SJSA1 (cell line): ENCODE data around the gene IFIT2. TPM values are rescaled to one million over a fixed set of nuclear protein-coding genes. Genes with fewer than 3 reads are reported as not detected.
"Not testable (repeated sequence)": the region's sequence is repeated elsewhere in the genome, so short reads cannot be mapped to it uniquely, and the experiment has no call there.

ENCODE experiments used
- DNase-seq, 2 experiments: peaks; one replicate each; pipeline ENCODE4 v3.0.0-alpha.2; 2015 to 2020; ENCODE audit warnings: low spot score in 2 of 2, low read depth in 1 of 2
- H3K27ac ChIP-seq: fragments of 250-450 bp; sonication (Bioruptor Pico); 2 replicates; pipeline ENCODE4 v1.5.1; 2020; ENCODE audit warnings: mild to moderate bottlenecking, moderate library complexity
- H3K27me3 ChIP-seq: fragments of 250-450 bp; sonication (Bioruptor Pico); replicated peaks from 2 replicates; pipeline ENCODE4 v1.5.1; 2020; ENCODE audit warnings: mild to moderate bottlenecking, moderate library complexity
- H3K36me3 ChIP-seq: fragments of 250-450 bp; sonication (Bioruptor Pico); 2 replicates; pipeline ENCODE4 v1.5.1; 2020; ENCODE audit warnings: mild to moderate bottlenecking
- H3K4me1 ChIP-seq: fragments of 250-450 bp; sonication (Bioruptor Pico); replicated peaks from 2 replicates; pipeline ENCODE4 v1.6.1; 2021; ENCODE audit warnings: mild to moderate bottlenecking
- H3K4me3 ChIP-seq: fragments of 250-450 bp; sonication (Bioruptor Pico); 2 replicates; pipeline ENCODE4 v1.5.1; 2020; ENCODE audit warnings: mild to moderate bottlenecking
- H3K9me3 ChIP-seq: fragments of 250-450 bp; sonication (Bioruptor Pico); replicated peaks from 2 replicates; pipeline ENCODE4 v1.5.1; 2020; ENCODE audit warnings: mild to moderate bottlenecking
- total RNA-seq: library from RNA; depleted of rRNA; stranded (reverse); fragments of >200 nt; shearing (Covaris generic); gene quantifications from 2 replicates; pipeline ENCODE4 v1.2.3, GENCODE V29; 2014

IFIT2 gene
- total RNA-seq, 1 experiment from 2014 or later, result 2.2 TPM

DNA sequence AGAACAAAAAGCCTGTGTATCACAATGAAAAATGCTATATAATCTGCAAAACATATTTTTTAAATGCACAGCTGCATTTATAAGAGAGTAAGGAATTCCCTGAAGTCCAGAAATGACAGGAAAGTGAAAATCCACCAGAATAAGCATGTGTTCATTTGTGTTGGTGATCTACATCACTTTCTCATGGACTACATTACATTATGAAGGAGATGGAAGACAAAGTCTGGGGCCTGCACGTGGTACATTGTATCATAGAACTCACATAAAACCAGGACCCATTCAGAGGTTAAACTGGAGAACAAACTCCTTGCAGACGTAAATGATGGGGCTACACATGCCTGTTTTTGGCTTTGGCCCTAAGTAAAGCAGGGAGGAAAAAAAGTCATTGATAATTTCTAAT lies 42.3 kb downstream of the IFIT2 start:
- Histone ChIP-seq H3K27me3 (no peaks in the 10 kb centered on the region), H3K27ac (no peak overlapping the region), H3K4me1 (0 out of 2 replicates have a peak, but pooled peaks cover 8% of the 10 kb centered on the region), H3K9me3 (no peaks in the 10 kb centered on the region), H3K4me3 (no peak overlapping the region), H3K36me3 (peaks cover 8% of the 10 kb centered on the region; the same call in 1 of the 2 replicates)
- DNase-seq, result no peak

DNA sequence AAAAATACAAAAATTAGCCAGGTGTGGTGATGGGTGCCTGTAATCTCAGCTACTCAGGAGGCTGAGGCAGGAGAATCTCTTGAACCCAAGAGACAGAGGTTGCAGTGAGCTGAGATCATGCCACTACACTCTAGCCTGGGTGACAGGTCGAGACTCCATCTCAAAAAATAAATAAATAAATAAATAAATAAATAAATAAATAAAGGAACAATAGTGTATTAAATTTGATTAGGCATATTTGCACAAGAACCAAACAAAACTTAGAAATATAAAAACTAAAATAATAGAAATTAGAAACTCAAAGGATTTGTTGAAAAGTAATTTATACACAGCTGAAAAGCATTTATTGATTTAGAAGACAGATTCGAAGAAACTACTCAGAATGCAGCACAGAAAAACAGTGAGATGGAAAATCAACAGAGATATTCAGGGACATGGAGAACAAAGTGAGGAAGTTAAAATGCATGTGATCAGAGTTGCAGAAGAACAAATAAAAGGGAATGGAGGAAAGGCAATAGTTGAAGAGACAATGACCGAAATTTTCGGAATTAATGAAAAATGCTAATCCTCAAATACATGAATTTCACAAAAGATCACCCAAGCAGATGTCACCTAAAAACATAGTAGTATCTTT lies 43.6 kb downstream of the IFIT2 start:
- Histone ChIP-seq H3K4me3 (no peak overlapping the region), H3K4me1 (peaks cover 9% of the 10 kb centered on the region), H3K27ac (no peak overlapping the region), H3K9me3 (no peaks in the 10 kb centered on the region), H3K27me3 (no peaks in the 10 kb centered on the region), H3K36me3 (no peaks in the 10 kb centered on the region)
- DNase-seq, result no peak

DNA sequence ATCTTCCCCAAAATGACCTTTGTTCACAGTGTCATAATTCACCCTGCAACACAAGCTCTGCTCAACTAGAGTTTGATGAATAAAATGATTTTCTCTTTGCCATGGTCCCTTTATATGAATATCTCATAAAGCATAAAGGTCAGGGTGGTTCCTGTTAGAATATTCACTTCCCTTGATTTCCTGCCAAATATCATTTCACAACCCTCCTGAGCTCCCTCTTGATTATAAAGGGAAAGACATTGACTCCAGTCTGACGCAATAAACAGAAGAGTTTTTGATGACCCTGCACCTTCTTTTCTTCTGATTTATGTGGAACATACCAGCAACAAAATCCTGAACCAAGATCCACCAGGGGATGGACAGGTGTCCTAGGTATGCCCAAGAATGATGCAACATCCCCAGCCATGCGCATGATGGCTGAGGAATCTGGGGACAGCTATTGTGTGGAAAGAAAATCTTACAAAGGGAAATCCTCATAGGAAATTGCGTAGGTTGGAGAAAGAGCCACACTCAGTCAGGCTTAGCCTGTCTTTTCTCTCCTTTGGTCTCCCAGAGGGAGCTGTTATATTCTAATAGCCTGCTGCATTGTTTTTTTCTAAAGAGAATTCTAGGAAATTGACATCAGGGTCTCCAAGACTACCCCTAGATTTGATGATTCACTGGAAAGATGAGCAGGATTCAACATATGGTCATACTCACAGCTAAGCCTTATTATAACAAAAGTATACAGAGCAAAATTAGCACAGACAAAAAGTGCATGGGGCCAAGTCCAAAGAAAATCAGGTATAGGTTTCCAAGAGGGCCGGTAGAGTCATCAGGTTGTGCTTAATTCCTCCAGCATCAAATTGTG lies 44.8 kb downstream of the IFIT2 start:
- no peak overlapping the region for H3K27ac ChIP-seq
- H3K27me3 ChIP-seq, result no peaks in the 10 kb centered on the region
- H3K36me3 ChIP-seq, result no peaks in the 10 kb centered on the region
- H3K9me3 ChIP-seq, result no peaks in the 10 kb centered on the region
- DNase-seq, result no peak
- peaks cover 20% of the 10 kb centered on the region for H3K4me1 ChIP-seq
- H3K4me3 ChIP-seq, result no peak overlapping the region

DNA sequence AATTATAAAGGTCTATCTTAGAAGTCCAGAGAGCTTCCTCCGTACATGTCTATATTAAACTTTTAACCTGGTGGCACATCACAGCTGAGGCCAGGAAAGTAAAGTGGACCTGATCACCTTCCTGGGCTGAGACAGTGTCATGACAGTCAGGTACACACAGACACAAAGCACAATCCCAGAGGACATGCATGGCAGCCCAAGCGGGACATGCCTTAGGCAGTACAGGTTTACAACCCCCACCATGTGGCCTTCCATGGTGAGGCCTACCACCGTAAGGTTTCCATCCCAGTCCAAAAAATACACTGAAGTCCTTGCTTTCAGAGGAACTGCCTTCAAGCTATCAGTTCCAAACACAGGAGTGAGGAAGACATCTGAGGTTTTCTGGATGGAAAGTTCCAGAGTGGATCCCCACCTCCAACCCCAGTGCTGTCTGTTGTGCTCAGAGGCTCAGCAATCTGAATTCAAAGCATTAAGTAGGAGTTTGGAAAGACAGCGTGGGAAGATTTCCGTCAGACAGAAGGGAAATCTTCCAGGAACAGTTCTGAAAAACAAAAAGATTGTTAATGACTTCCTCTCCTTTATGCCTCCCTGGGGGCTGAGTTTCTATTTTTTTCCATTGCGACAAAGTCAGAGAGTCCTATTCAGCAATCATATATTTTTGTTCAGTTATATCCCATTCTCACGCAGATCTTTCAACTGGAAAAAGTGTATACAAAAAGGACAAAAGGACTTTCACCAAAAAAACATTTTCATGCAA lies 46.0 kb downstream of the IFIT2 start:
- no peak overlapping the region for H3K27ac ChIP-seq
- no peaks in the 10 kb centered on the region for H3K36me3 ChIP-seq
- H3K4me3 ChIP-seq, result no peak overlapping the region
- peaks cover 25% of the 10 kb centered on the region for H3K4me1 ChIP-seq
- DNase-seq, result no peak
- no peaks in the 10 kb centered on the region for H3K27me3 ChIP-seq
- no peaks in the 10 kb centered on the region for H3K9me3 ChIP-seq

DNA sequence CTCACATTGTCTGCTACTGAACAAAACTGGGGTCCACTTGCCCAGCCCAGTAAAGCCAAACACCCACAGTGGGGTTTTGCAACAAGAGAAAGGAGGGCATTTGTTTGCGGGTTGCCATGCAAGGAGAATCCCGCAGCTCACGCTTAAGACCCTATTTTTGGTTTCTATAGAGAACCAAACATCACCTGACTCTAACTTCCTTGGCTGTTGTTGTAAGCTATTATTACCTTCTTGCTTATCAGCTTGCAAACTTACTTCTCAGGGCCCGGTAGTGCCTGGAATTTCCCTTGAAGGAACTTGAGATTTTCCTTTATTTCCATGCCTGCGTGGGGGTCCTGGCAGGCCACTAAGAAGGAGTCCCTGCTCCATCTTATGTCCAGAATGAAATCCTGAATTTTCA lies 46.6 kb downstream of the IFIT2 start:
- Histone ChIP-seq H3K36me3 (no peaks in the 10 kb centered on the region), H3K27me3 (no peaks in the 10 kb centered on the region), H3K4me3 (no peak overlapping the region), H3K27ac (no peak overlapping the region), H3K9me3 (no peaks in the 10 kb centered on the region), H3K4me1 (peaks cover 29% of the 10 kb centered on the region)
- DNase-seq, result no peak

DNA sequence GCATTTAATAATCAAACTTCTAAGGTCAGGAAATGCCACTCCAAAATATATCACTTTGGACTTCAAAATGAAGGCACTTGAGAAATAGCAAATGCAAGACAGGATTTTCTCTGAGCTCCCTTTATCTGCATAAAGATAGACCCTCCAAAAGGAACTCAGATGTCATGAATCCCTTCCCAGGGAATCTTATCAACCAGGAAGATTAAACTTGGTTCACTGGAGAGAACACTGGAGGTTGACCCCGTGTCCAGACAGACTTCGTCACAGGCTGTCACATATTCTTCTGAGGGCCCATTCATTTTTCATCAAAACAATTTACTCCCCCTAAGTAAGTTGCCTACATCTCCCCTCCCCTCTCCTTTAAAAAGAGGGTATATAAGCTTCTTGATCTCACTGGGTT lies 47.1 kb downstream of the IFIT2 start:
- no peak for DNase-seq

DNA sequence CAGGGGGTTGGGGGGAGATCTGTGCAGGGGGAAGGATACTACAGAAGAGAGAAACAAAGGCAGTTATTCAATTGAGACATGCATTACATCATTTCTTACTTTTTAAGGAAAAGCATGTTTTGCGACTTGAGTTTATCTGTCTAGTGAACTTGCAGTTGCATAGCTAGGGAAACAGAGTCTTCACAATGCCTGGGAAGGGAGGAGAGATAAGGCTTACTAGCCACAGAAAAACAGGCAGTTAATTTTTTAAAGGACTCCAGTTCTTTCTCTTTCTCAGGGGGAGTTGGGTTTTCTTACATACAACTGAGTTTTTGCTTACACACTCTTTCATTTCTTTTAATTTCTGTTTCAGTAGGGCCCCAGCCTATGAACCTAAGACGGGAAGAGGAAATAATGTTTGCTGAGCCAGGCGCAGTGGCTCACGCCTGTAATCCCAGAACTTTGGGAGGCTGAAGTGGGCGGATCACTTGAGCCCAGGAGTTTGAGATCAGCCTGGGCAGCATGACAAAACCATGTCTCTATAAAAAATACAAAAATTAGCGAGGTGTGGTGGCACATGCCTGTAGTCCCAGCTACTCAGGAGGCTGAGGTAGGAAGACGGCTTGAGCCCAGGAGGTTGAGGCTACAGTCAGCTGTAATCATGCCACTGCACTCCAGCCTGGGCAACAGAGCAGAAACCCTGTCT lies 48.9 kb downstream of the IFIT2 start:
- DNase-seq, result peak in 1 of 2 experiments; percentile 42
- not testable (repeated sequence) for H3K4me3 ChIP-seq

More for the DNA sequence above, 47.1 kb downstream of the IFIT2 start:
- Histone ChIP-seq H3K9me3 (no peaks in the 10 kb centered on the region), H3K27me3 (no peaks in the 10 kb centered on the region), H3K4me1 (peaks cover 29% of the 10 kb centered on the region), H3K36me3 (no peaks in the 10 kb centered on the region), H3K27ac (no peak overlapping the region), H3K4me3 (no peak overlapping the region)

DNA sequence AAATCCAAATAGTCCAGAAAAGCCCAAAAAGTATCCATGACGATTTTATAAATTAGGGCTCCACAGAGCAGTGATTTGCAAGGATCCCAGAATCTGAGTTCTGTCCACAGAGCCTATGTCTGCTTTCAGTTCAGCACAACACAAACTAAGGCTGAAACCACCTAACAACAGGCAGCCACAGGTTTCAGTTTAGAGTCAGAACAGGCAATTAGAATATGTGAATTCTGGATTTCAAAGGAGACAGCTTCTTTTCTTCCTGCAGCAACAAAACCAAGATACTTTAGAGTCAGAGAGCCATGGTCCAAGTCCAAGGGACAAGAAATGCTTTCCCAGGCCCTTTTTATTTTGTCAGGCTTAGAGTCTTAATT lies 49.5 kb downstream of the IFIT2 start:
- no peaks in the 10 kb centered on the region for H3K36me3 ChIP-seq
- no peaks in the 10 kb centered on the region for H3K9me3 ChIP-seq
- H3K4me3 ChIP-seq, result no peak overlapping the region
- no peak for DNase-seq
- peak overlapping the region; percentile 96 for H3K27ac ChIP-seq
- no peaks in the 10 kb centered on the region for H3K27me3 ChIP-seq
- H3K4me1 ChIP-seq, result peaks cover 29% of the 10 kb centered on the region

More for the DNA sequence above, 48.9 kb downstream of the IFIT2 start:
- Histone ChIP-seq H3K27ac (peak overlapping the region; percentile 96), H3K4me1 (peaks cover 29% of the 10 kb centered on the region)
- not testable (repeated sequence) for H3K9me3 ChIP-seq, H3K36me3 ChIP-seq, H3K27me3 ChIP-seq

DNA sequence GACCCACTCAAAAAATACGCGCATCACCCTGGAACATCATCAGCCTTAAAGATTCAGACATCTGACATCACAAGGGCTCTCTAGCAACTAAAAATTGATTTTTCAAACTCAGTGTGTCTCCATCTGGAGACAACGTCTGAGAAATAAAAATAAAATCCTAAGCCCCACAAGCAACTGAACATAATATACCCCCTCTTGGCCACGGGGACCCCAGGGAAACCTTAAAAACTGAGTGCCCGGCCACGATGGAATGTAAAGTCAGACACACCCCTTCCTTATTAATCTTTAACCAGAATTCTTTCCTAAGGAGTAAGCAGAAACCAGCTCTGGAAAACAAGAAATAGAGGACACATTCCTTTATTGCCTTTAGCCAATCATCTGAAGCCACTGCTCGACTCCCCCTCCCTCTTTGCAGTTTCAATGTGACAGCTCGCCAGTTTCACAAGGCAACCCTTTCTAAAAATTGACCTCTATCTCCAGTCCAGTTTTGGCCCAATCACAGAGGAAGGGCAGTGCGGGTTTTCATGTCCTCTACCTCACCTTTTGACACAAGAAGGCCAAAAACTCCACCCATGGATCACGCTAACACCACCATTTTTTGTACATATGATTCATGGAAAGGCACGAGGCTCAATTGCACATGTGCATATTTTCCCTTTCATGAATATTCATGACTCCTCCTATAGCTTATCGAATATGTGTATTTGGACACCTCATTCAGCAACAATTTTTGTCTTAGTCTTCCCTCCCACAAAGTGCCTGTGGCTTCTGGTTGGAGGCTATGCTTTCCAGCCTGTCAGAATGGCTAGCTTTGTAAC lies 50.1 kb downstream of the IFIT2 start:
- Histone ChIP-seq H3K4me1 (peaks cover 29% of the 10 kb centered on the region), H3K4me3 (peak overlapping the region; percentile 2; the same call in 1 of the 2 replicates), H3K36me3 (no peaks in the 10 kb centered on the region), H3K27ac (peak overlapping the region; percentile 96), H3K27me3 (no peaks in the 10 kb centered on the region), H3K9me3 (no peaks in the 10 kb centered on the region)
- DNase-seq, result peak; percentile 75 to 92

DNA sequence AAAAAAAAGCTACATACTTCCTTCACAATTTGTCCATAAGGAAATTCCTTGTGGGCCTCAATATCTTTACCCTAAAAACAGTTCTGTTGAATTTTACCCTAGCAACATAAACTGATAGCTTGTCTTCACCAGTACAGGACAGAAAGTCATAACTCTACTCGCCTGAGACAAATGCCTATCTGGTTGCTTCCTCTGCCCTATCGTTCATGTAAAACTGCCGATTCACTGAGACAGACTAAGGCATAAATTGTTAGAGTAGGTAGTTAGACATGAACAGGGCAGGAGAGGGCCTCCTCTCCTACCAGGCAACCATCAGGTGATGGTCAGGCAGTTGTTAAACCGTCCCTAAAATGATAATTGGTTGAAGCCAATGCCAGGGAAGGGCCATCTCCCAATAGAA lies 51.0 kb downstream of the IFIT2 start:
- H3K27me3 ChIP-seq, result no peaks in the 10 kb centered on the region
- peak overlapping the region; percentile 96 for H3K27ac ChIP-seq
- H3K4me1 ChIP-seq, result peaks cover 29% of the 10 kb centered on the region
- no peaks in the 10 kb centered on the region for H3K9me3 ChIP-seq
- H3K4me3 ChIP-seq, result no peak overlapping the region
- no peak for DNase-seq
- no peaks in the 10 kb centered on the region; the same call in 1 of the 2 replicates for H3K36me3 ChIP-seq

DNA sequence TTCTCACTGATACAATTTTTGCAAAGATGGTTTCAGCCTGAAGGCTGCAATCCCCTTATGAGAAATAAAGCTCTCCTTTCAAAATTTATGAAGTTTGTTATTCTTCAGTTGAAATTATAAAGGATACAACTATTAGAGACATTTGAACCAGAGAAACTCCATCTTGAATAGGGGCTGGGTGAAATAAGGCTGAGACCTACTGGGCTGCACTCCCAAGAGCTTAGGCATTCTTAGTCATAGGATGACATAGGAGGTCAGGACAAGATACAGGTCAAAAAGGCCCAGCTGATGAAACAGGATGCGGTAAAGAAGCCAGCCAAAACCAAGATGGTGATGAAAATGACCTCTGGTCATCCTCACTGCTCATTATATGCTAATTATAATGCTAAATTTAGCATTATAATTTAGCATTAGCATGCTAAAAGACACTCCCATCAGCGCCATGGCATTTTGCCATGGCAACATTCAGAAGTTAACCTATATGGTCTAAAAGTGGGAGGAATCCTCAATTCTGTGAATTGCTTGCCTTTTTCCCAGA lies 53.6 kb downstream of the IFIT2 start:
- H3K27me3 ChIP-seq, result no peaks in the 10 kb centered on the region
- no peak for DNase-seq
- H3K27ac ChIP-seq, result no peak overlapping the region
- H3K36me3 ChIP-seq, result no peaks in the 10 kb centered on the region; the same call in 1 of the 2 replicates
- no peak overlapping the region for H3K4me3 ChIP-seq
- H3K9me3 ChIP-seq, result no peaks in the 10 kb centered on the region
- H3K4me1 ChIP-seq, result peaks cover 28% of the 10 kb centered on the region

DNA sequence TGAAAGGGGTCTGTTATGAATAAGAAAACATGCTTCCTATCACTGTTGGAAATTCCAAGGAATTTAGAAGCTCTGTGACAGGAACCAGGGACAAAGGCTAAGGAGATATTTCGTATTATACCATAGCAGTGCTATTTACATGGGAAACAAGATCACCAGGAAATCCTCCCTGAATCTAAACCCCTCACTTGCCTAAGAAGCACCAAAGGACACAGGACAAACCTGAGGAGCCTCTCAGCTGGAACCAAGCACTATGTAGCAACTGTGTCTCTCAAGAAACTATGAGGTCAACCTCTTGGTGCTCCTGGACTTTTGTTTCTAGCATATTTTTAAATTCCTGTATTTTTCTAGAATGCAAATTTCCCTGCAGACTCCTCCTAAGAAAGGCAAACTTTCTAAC lies 55.2 kb downstream of the IFIT2 start:
- H3K27me3 ChIP-seq, result no peaks in the 10 kb centered on the region
- H3K4me1 ChIP-seq, result peaks cover 12% of the 10 kb centered on the region
- no peaks in the 10 kb centered on the region for H3K9me3 ChIP-seq
- DNase-seq, result no peak
- H3K27ac ChIP-seq, result no peak overlapping the region
- H3K36me3 ChIP-seq, result no peaks in the 10 kb centered on the region; the same call in 1 of the 2 replicates
- no peak overlapping the region for H3K4me3 ChIP-seq
